Keratinocyte (primary cell): ENCODE measurements around the gene PRKAG3. TPM values are rescaled to one million over a fixed set of nuclear protein-coding genes. Genes with fewer than 3 reads are reported as not detected.

Experiments used
- polyA plus RNA-seq, 5 experiments: library from polyadenylated mRNA; depleted of rRNA in 3 of 5; stranded (reverse) in 3 of 5; stranded (forward) in 1 of 5; unstranded in 1 of 5; fragments of >200 nt; gene quantifications; 1 replicate in 1 of 5; 2 replicates in 3 of 5; 3 replicates in 1 of 5; pipeline versions ENCODE4 v1.2.1 to v1.2.3, GENCODE V29; 2011 to 2012; ENCODE audit warnings: missing spikeins in 2 of 5, low read depth in 1 of 5, low replicate concordance in 1 of 5

PRKAG3 gene
- polyA plus RNA-seq, 1 donor (not counting 4 experiments of a cell fraction or from before 2014, with no cell fraction given) = not detected

Other genes starting within 250 kb of the PRKAG3 start
- gene PLCD4, start 223.9 kb downstream of the PRKAG3 start, polyA plus RNA-seq = 10.2 to 15.3 TPM (median 13.2 TPM) in 3 replicates
- 4.3 to 11.9 TPM (median 4.5 TPM) in 3 replicates for gene ZNF142, start 172.2 kb downstream of the PRKAG3 start, polyA plus RNA-seq
- gene BCS1L, start 172.1 kb downstream of the PRKAG3 start, polyA plus RNA-seq = 56.6 to 62.3 TPM (median 57.7 TPM) in 3 replicates
- 65.0 to 107 TPM (median 82.5 TPM) in 3 replicates for gene RNF25, start 159.8 kb downstream of the PRKAG3 start, polyA plus RNA-seq
- gene STK36, start 159.7 kb downstream of the PRKAG3 start, polyA plus RNA-seq = 17.3 to 25.4 TPM (median 19.0 TPM) in 3 replicates
- gene TTLL4, start 121.0 kb downstream of the PRKAG3 start, polyA plus RNA-seq = 19.6 to 26.3 TPM (median 20.1 TPM) in 3 replicates
- gene CYP27A1, start 49.7 kb downstream of the PRKAG3 start, polyA plus RNA-seq = 0.12 to 0.27 TPM (median 0.19 TPM) in 3 replicates
- 0.15 TPM in 1 of 3 replicates, not detected in the others for gene WNT6, start 28.0 kb upstream of the PRKAG3 start, polyA plus RNA-seq
- 0.78 to 6.6 TPM (median 2.1 TPM) in 3 replicates for gene WNT10A, start 49.0 kb upstream of the PRKAG3 start, polyA plus RNA-seq
- gene CDK5R2, start 127.9 kb upstream of the PRKAG3 start, polyA plus RNA-seq = 0.03 TPM in 2 of 3 replicates, not detected in the other
- not detected in 3 replicates for gene FEV, start 153.4 kb upstream of the PRKAG3 start, polyA plus RNA-seq
- not detected in 3 replicates for gene CRYBA2, start 161.6 kb upstream of the PRKAG3 start, polyA plus RNA-seq
- gene CFAP65, start 209.7 kb upstream of the PRKAG3 start, polyA plus RNA-seq = not detected in 3 replicates
- gene IHH, start 229.1 kb upstream of the PRKAG3 start, polyA plus RNA-seq = not detected in 3 replicates